HepG2 (cell line): ENCODE results near the gene LMOD3. TPM values are rescaled to one million over a fixed set of nuclear protein-coding genes. Genes with fewer than 3 reads are reported as not detected.
A peak's percentile ranks its signal among the peaks of the same experiment; 100 is the strongest.

Experiments used
- ATAC-seq: fragments of 200-7000 bp; cut with Tn5 transposase; 3 replicates; pipeline ENCODE4 v1.9.1; 2020; ENCODE audit warnings: mild to moderate bottlenecking, moderate library complexity
- BruUV-seq: library from RNA; stranded (reverse); fragments of 400-500 nt; replicated peaks from 2 replicates; lab custom pipeline; 2021; lab: Mats Ljungman, UMichigan
- CTCF ChIA-PET: fragments of 300-600 bp; formaldehyde crosslinking; extraction: SDS; loops from one replicate; lab custom pipeline; 2021; ENCODE audit warnings: low total read pairs, inconsistent platforms, low intra/inter-chr PET ratio; lab: Yijun Ruan, JAX
- POLR2A ChIA-PET: fragments of 350-600 bp; sonication (Branson Sonifier 250); formaldehyde crosslinking; loops from one replicate; lab custom pipeline; 2020; ENCODE audit warnings: antibody characterized with exemption, inconsistent platforms; lab: Yijun Ruan, JAX
- DNase-seq: peaks from one replicate; pipeline ENCODE4 v3.0.0-alpha.2; 2015; ENCODE audit warnings: low spot score
- FAIRE-seq: peaks from 3 replicates; lab custom pipeline; 2011; peaks lifted over from hg19 to GRCh38; lab: Jason Lieb, UNC
- H2AFZ ChIP-seq: one replicate; pipeline ENCODE4 v1.6.1; 2011; ENCODE audit warnings: low read length, inconsistent platforms
- H3K27ac ChIP-seq: fragments of 300-600 bp; 3 replicates; pipeline ENCODE4 v1.8.0; 2011; ENCODE audit warnings: mixed run types, mild to moderate bottlenecking, mixed read lengths, low read length, inconsistent platforms; ENCODE audit not compliant: insufficient read depth; ENCODE audit errors: extremely low read length
- H3K27me3 ChIP-seq, 2 experiments: fragments of 200-600 bp in 1 of 2; 2 replicates in 1 of 2; 3 replicates in 1 of 2; pipeline versions ENCODE4 v1.6.0 to v1.8.0; 2011; ENCODE audit warnings: low read length in 2 of 2, mild to moderate bottlenecking in 2 of 2, moderate library complexity in 2 of 2, inconsistent platforms in 1 of 2; ENCODE audit not compliant: insufficient read depth in 2 of 2, control insufficient read depth in 1 of 2
- H3K36me3 ChIP-seq, 2 experiments: fragments of 200-600 bp in 1 of 2; replicated peaks in 1 of 2; 2 replicates in 1 of 2; 3 replicates in 1 of 2; pipeline versions ENCODE4 v1.5.1 to v1.8.0; 2011; ENCODE audit warnings: low read length in 2 of 2, inconsistent platforms in 1 of 2; ENCODE audit not compliant: insufficient read depth in 2 of 2, control insufficient read depth in 1 of 2
- H3K4me1 ChIP-seq: 2 replicates; pipeline ENCODE4 v1.5.1; 2012; ENCODE audit warnings: low read length, inconsistent platforms; ENCODE audit not compliant: insufficient read depth
- H3K4me2 ChIP-seq: 2 replicates; pipeline ENCODE4 v1.6.0; 2011; ENCODE audit warnings: low read depth, low read length, inconsistent platforms
- H3K4me3 ChIP-seq, 3 experiments: fragments of 200-600 bp in 1 of 3; sonication (generic), shearing (Covaris generic) in 1 of 3; replicated peaks in 1 of 3; 2 replicates each; pipeline ENCODE4 v1.5.1; 2011 to 2016; ENCODE audit warnings: low read length in 3 of 3, inconsistent platforms in 2 of 3, low read depth in 2 of 3, mild to moderate bottlenecking in 2 of 3, control low read depth in 1 of 3, mixed read lengths in 1 of 3; ENCODE audit not compliant: insufficient read depth in 1 of 3
- H3K79me2 ChIP-seq: one replicate; pipeline ENCODE4 v1.6.1; 2011; ENCODE audit warnings: low read length, inconsistent platforms; ENCODE audit not compliant: insufficient read depth
- H3K9ac ChIP-seq: 2 replicates; pipeline ENCODE4 v1.6.0; 2011; ENCODE audit warnings: mild to moderate bottlenecking, low read depth, low read length, inconsistent platforms; ENCODE audit not compliant: insufficient read depth
- H3K9me3 ChIP-seq: 2 replicates; pipeline ENCODE4 v1.5.1; 2012; ENCODE audit warnings: mild to moderate bottlenecking, low read length
- H4K20me1 ChIP-seq: 2 replicates; pipeline ENCODE4 v1.6.0; 2011; ENCODE audit warnings: inconsistent platforms, mild to moderate bottlenecking, low read length, moderate library complexity; ENCODE audit not compliant: insufficient read depth
- ATF7 ChIP-seq, 2 experiments: fragments of 450-650 bp in 1 of 2; sonication (generic) in 1 of 2; formaldehyde crosslinking in 1 of 2; IDR thresholded peaks; 2 replicates each; pipeline versions ENCODE4 v1.4.0 to v1.6.1; 2016 to 2020; ENCODE audit warnings: antibody characterized with exemption in 1 of 2, mild to moderate bottlenecking in 1 of 2, missing genetic modification reagents in 1 of 2
- HIVEP1 ChIP-seq: sonication (generic); formaldehyde crosslinking; IDR thresholded peaks from 2 replicates; pipeline ENCODE4 v1.4.0; 2020; ENCODE audit warnings: mild to moderate bottlenecking, missing genetic modification reagents
- HOXA3 ChIP-seq: sonication (generic); formaldehyde crosslinking; IDR thresholded peaks from 2 replicates; pipeline ENCODE4 v1.5.0; 2020; ENCODE audit warnings: missing genetic modification reagents
- PHF8 ChIP-seq: sonication (generic); formaldehyde crosslinking; IDR thresholded peaks from 2 replicates; pipeline ENCODE4 v1.5.0; 2020; ENCODE audit warnings: missing genetic modification reagents
- SMAD1 ChIP-seq: sonication (generic); formaldehyde crosslinking; IDR thresholded peaks from 2 replicates; pipeline ENCODE4 v1.4.0; 2020; ENCODE audit warnings: missing genetic modification reagents, low read depth, mild to moderate bottlenecking, borderline replicate concordance
- SP2 ChIP-seq: sonication (generic); formaldehyde crosslinking; IDR thresholded peaks from 2 replicates; pipeline ENCODE4 v1.5.1; 2020; ENCODE audit warnings: mild to moderate bottlenecking, missing genetic modification reagents
- TEAD2 ChIP-seq: sonication (generic); formaldehyde crosslinking; IDR thresholded peaks from 2 replicates; pipeline ENCODE4 v1.9.0; 2021; ENCODE audit warnings: missing genetic modification reagents
- ZFP36 ChIP-seq: fragments of 150-350 bp; IDR thresholded peaks from 2 replicates; pipeline ENCODE4 v1.6.1; 2018; ENCODE audit warnings: borderline replicate concordance, low read length, low read depth; ENCODE audit not compliant: partially characterized antibody
- ZFYVE20 ChIP-seq: sonication (generic); formaldehyde crosslinking; IDR thresholded peaks from 2 replicates; pipeline ENCODE4 v1.8.0; 2023; ENCODE audit warnings: low read depth, mild to moderate bottlenecking, moderate library complexity, missing genetic modification reagents, borderline replicate concordance
- ZNF12 ChIP-seq: sonication (generic); formaldehyde crosslinking; IDR thresholded peaks from 2 replicates; pipeline ENCODE4 v1.5.0; 2020; ENCODE audit warnings: missing genetic modification reagents
- ZNF263 ChIP-seq: sonication (generic); formaldehyde crosslinking; IDR thresholded peaks from 2 replicates; pipeline ENCODE4 v1.4.0; 2020; ENCODE audit warnings: missing genetic modification reagents
- ZNF337 ChIP-seq: sonication (generic); formaldehyde crosslinking; IDR thresholded peaks from 2 replicates; pipeline ENCODE4 v1.5.1; 2020; ENCODE audit warnings: missing genetic modification reagents, low read depth, mild to moderate bottlenecking, borderline replicate concordance
- ZNF350 ChIP-seq: sonication (generic); formaldehyde crosslinking; IDR thresholded peaks from 2 replicates; pipeline ENCODE4 v1.4.0; 2020; ENCODE audit warnings: mild to moderate bottlenecking, low read depth, missing genetic modification reagents, borderline replicate concordance
- WGBS: methylation state at CpG from one replicate; pipeline ENCODE4 v1.1.6; 2017; ENCODE audit warnings: low lambda C conversion rate; 5-methylcytosine and 5-hydroxymethylcytosine counted together
- in situ Hi-C: cut with HindIII; loops from 2 replicates; pipeline ENCODE4 v1.10.0; 2017; ENCODE audit warnings: low pct_unique_long_range_greater_than_20kb; ENCODE audit not compliant: extremely low pct_ligation_motif_present
- intact Hi-C: fragments of 100-400 bp; cut with micrococcal nuclease; formaldehyde crosslinking; loops from one replicate; pipeline ENCODE4 v1.10.0; 2022; ENCODE audit not compliant: unreplicated experiment
- polyA plus RNA-seq, 8 experiments: library from polyadenylated mRNA; depleted of rRNA in 3 of 8; stranded (reverse) in 7 of 8; unstranded in 1 of 8; fragments of >200 nt; fragmentation: Illumina TruSeq in 4 of 8; extraction: Trizol in 4 of 8; gene quantifications; 2 replicates each; pipeline versions ENCODE4 v1.2.1 to v1.2.3, GENCODE V29; 2011 to 2016; ENCODE audit warnings: low read depth in 4 of 8, missing spikeins in 1 of 8, mixed read lengths in 1 of 8; ENCODE audit not compliant: insufficient read depth in 1 of 8
- total RNA-seq, 5 experiments: library from RNA; depleted of rRNA; stranded (reverse); fragments of >200 nt; fragmentation: Illumina TruSeq; extraction: Trizol; gene quantifications; 2 replicates each; pipeline ENCODE4 v1.2.3, GENCODE V29; 2016; ENCODE audit warnings: low read depth in 1 of 5
- TF ChIP-seq, protein P1 (sequence below): sonication (generic); formaldehyde crosslinking; IDR thresholded peaks from 2 replicates; pipeline ENCODE4 v1.5.0; 2020; ENCODE audit warnings: mild to moderate bottlenecking, missing genetic modification reagents
- TF ChIP-seq, protein P2 (sequence below): sonication (generic); formaldehyde crosslinking; IDR thresholded peaks from 2 replicates; pipeline ENCODE4 v1.4.0; 2020; ENCODE audit warnings: missing genetic modification reagents
- TF ChIP-seq, protein P3 (sequence below): sonication (generic); formaldehyde crosslinking; IDR thresholded peaks from 2 replicates; pipeline ENCODE4 v1.4.0; 2020; ENCODE audit warnings: missing genetic modification reagents, borderline replicate concordance

Gene LMOD3
- total and polyA plus RNA-seq, 2 of the 13 experiments (the other 11 are each of a cell fraction or from before 2014, with no cell fraction given) = not detected

DNA sequence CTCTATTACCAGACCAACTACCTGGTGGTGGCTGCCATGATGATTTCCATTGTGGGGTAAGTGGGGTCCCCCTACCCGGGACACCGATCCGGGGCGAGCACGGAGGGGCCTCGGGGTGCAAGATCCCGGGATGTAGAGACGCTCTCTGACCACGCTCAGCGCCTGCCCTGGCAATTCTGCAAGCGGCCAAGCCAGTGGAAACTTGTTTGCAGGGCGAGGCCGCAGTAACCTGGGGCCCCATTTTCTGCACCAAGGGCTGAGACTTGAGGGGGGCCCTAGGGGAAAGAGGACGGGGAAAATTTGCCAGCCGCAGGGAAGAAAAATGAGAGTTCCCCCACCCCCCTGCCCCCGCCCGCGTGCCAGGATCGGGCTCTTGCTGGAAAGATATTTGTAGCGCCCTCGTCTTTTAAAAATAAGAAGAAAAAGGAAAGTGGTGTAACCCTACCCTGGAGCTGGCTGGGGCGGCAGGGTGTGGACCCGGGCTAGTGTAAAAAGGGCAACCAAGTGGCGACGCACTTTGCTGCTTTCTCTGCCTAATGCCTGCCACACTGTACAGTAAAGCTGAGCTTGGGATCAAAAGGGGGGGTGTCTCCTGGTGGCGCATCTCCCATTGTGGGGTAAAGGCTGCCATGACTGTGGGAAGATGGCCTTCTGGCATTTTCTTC lies 37.1 kb downstream of the LMOD3 start:
- BruUV-seq = TSS peak; percentile 53
- DNase-seq (no peak), FAIRE-seq (no peak), ATAC-seq (peak; percentile 75)
- Histone ChIP-seq H3K4me1 (peaks cover 56% of the 10 kb centered on the region), H4K20me1 (no peaks in the 10 kb centered on the region), H3K9me3 (no peaks in the 10 kb centered on the region), H3K36me3 (no peaks in the 10 kb centered on the region), H3K4me2 (peak overlapping the region; percentile 95), H3K4me3 (peak overlapping the region; percentile 73 to 91 (median 88)), H2AFZ (peak overlapping the region; percentile 78), H3K27ac (peak overlapping the region; percentile 64), H3K27me3 (no peaks in the 10 kb centered on the region; a peak in 1 of 5 replicates), H3K9ac (peak overlapping the region; percentile 73), H3K79me2 (peaks cover 9% of the 10 kb centered on the region)
- POLR2A ChIA-PET = interaction anchor here (0.8 to 2.8 kb wide), 2 partner anchors 10 to 33 kb away, joined by 3 to 18 read pairs; partner anchors contain the start of gene TMF1
- CTCF ChIA-PET = no interaction called here
- in situ Hi-C loops (no loop called here), intact Hi-C loops (no loop called here)
- WGBS = under 1% methylated on average over 13 of the region's 26 CpGs
- TF ChIP-seq ZNF337 (CRISPR knock-in tag) (no peak), ZNF12 (CRISPR knock-in tag) (no peak), ATF7 (IDR thresholded peaks at IDR 0.05) (no peak), ATF7 (CRISPR knock-in tag; IDR thresholded peaks at IDR 0.05) (no peak), HOXA3 (0 out of 2 replicates have a peak, but pooled peaks have one; percentile 4), ZFYVE20 (CRISPR knock-in tag) (no peak), HIVEP1 (CRISPR knock-in tag) (0 out of 2 replicates have a peak, but pooled peaks have one; percentile 3), TEAD2 (no peak), PHF8 (CRISPR knock-in tag) (peak; percentile 49), SMAD1 (CRISPR knock-in tag) (no peak), ZNF263 (CRISPR knock-in tag) (no peak), SP2 (CRISPR knock-in tag) (no peak), ZFP36 (no peak), ZNF350 (CRISPR knock-in tag) (0 out of 2 replicates have a peak, but pooled peaks have one; percentile 21)
- TF ChIP-seq, protein P1, sequence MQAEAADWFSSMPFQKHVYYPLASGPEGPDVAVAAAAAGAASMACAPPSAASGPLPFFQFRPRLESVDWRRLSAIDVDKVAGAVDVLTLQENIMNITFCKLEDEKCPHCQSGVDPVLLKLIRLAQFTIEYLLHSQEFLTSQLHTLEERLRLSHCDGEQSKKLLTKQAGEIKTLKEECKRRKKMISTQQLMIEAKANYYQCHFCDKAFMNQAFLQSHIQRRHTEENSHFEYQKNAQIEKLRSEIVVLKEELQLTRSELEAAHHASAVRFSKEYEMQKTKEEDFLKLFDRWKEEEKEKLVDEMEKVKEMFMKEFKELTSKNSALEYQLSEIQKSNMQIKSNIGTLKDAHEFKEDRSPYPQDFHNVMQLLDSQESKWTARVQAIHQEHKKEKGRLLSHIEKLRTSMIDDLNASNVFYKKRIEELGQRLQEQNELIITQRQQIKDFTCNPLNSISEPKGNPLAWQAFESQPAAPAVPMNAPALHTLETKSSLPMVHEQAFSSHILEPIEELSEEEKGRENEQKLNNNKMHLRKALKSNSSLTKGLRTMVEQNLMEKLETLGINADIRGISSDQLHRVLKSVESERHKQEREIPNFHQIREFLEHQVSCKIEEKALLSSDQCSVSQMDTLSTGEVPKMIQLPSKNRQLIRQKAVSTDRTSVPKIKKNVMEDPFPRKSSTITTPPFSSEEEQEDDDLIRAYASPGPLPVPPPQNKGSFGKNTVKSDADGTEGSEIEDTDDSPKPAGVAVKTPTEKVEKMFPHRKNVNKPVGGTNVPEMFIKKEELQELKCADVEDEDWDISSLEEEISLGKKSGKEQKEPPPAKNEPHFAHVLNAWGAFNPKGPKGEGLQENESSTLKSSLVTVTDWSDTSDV (CRISPR knock-in tag) = no peak
- TF ChIP-seq, protein P2, sequence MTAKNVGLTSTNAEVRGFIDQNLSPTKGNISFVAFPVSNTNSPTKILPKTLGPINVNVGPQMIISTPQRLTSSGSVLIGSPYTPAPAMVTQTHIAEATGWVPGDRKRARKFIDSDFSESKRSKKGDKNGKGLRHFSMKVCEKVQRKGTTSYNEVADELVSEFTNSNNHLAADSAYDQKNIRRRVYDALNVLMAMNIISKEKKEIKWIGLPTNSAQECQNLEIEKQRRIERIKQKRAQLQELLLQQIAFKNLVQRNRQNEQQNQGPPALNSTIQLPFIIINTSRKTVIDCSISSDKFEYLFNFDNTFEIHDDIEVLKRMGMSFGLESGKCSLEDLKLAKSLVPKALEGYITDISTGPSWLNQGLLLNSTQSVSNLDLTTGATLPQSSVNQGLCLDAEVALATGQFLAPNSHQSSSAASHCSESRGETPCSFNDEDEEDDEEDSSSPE (CRISPR knock-in tag) = peak; percentile 7; the same call in 1 of the 2 replicates
- TF ChIP-seq, protein P3, sequence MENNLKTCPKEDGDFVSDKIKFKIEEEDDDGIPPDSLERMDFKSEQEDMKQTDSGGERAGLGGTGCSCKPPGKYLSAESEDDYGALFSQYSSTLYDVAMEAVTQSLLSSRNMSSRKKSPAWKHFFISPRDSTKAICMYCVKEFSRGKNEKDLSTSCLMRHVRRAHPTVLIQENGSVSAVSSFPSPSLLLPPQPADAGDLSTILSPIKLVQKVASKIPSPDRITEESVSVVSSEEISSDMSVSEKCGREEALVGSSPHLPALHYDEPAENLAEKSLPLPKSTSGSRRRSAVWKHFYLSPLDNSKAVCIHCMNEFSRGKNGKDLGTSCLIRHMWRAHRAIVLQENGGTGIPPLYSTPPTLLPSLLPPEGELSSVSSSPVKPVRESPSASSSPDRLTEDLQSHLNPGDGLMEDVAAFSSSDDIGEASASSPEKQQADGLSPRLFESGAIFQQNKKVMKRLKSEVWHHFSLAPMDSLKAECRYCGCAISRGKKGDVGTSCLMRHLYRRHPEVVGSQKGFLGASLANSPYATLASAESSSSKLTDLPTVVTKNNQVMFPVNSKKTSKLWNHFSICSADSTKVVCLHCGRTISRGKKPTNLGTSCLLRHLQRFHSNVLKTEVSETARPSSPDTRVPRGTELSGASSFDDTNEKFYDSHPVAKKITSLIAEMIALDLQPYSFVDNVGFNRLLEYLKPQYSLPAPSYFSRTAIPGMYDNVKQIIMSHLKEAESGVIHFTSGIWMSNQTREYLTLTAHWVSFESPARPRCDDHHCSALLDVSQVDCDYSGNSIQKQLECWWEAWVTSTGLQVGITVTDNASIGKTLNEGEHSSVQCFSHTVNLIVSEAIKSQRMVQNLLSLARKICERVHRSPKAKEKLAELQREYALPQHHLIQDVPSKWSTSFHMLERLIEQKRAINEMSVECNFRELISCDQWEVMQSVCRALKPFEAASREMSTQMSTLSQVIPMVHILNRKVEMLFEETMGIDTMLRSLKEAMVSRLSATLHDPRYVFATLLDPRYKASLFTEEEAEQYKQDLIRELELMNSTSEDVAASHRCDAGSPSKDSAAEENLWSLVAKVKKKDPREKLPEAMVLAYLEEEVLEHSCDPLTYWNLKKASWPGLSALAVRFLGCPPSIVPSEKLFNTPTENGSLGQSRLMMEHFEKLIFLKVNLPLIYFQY (CRISPR knock-in tag) = no peak
